ENCODE data around the gene ERV3-1.

ERV3-1 gene

DNA sequence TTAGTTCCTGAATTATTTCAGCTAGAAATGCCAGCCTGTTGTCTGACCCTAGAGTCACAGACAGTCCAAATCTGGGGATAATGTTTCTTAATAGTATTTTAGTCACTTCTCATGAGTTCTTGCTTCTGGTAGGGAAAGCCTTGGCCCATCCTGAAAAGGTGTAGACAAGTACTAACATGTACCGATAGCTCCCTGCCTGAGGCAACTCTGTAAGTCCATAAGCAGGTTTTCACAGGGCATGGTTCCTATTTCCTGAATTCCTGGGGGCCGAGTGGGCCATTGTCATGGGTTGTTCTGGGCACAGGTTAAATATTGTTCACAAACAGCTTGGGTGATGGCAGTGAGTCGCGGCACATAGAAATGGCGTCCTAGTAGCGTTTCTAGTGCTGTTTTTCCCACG is 12.6 kb downstream of the ERV3-1 start:
- H3K36me3 Mint-ChIP-seq (ENCODE audit: low read depth) = peaks cover 98% of the 10 kb centered on the region
- TF ChIP-seq, protein P1, sequence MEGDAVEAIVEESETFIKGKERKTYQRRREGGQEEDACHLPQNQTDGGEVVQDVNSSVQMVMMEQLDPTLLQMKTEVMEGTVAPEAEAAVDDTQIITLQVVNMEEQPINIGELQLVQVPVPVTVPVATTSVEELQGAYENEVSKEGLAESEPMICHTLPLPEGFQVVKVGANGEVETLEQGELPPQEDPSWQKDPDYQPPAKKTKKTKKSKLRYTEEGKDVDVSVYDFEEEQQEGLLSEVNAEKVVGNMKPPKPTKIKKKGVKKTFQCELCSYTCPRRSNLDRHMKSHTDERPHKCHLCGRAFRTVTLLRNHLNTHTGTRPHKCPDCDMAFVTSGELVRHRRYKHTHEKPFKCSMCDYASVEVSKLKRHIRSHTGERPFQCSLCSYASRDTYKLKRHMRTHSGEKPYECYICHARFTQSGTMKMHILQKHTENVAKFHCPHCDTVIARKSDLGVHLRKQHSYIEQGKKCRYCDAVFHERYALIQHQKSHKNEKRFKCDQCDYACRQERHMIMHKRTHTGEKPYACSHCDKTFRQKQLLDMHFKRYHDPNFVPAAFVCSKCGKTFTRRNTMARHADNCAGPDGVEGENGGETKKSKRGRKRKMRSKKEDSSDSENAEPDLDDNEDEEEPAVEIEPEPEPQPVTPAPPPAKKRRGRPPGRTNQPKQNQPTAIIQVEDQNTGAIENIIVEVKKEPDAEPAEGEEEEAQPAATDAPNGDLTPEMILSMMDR (IDR thresholded peaks at IDR 0.05; ENCODE audit: unreplicated experiment in 3 of 3) = no peak
- H3K4me3 Mint-ChIP-seq = no peak overlapping the region
- H3K4me1 Mint-ChIP-seq = no peaks in the 10 kb centered on the region
- peaks cover 3% of the 10 kb centered on the region for H3K27me3 Mint-ChIP-seq (ENCODE audit: low read depth)
- H3K27ac Mint-ChIP-seq = no peak overlapping the region
- H3K9me3 Mint-ChIP-seq = peaks cover 86% of the 10 kb centered on the region

DNA sequence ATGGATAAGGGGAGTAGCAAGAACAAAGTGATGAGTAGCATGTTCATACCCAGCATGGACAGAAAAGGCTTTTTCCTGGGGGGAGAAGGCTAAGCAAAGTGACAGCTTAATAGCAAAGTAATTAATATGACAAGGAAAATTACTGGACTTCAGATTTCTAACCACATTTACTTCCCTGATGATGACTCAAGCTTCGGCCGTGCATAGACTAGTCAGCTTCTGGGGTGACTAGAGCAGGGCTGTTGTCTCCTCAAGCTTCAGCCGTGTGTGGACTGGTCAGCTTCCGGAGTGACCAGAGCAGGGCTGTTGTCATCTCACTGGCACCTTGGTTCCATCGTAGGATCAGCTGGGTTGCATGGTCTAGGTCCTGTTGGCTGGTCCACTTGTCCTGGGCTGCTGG is 13.5 kb downstream of the ERV3-1 start:
- no peaks in the 10 kb centered on the region for H3K4me1 Mint-ChIP-seq
- no peak overlapping the region for H3K4me3 Mint-ChIP-seq
- TF ChIP-seq, protein P1 (IDR thresholded peaks at IDR 0.05; ENCODE audit: unreplicated experiment in 3 of 3) = no peak
- H3K9me3 Mint-ChIP-seq = peaks cover 86% of the 10 kb centered on the region
- peaks cover 98% of the 10 kb centered on the region for H3K36me3 Mint-ChIP-seq (ENCODE audit: low read depth)
- H3K27ac Mint-ChIP-seq = no peak overlapping the region
- peaks cover 3% of the 10 kb centered on the region for H3K27me3 Mint-ChIP-seq (ENCODE audit: low read depth)

DNA sequence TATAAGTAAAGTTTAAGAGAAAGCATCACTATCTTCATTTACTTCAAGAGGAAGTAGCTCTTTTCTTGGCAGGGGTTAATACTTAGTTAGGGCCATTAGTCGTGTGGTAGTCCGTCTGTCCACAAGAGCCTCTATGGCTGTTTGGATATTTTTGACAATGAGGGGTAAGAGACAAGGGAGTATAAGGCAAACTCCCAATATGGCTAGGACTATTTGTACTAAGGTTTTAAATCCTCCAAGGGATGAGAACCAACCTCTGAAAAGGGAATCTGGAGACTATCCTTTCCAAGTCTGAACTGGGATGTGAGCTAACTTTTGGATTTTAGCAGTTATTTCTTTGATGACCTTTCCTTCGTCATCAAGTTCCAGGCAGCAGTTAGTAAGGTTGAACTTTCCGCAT is 15.6 kb downstream of the ERV3-1 start, which contains the start of gene ZNF117:
Gene ZNF117 (minus strand): TSS at position 101 of the 400 bp plus-strand sequence.
- no peak within 1 kb of the TSS for H3K27ac Mint-ChIP-seq
- H3K4me1 Mint-ChIP-seq = no peaks in the 10 kb centered on the region
- H3K4me3 Mint-ChIP-seq = no peak within 1 kb of the TSS
- peaks cover 89% of the 10 kb centered on the region for H3K9me3 Mint-ChIP-seq
- H3K36me3 Mint-ChIP-seq (ENCODE audit: low read depth) = peaks cover 100% of the 10 kb centered on the region
- TF ChIP-seq, protein P1 (IDR thresholded peaks at IDR 0.05; ENCODE audit: unreplicated experiment in 3 of 3) = no peak
- H3K27me3 Mint-ChIP-seq (ENCODE audit: low read depth) = peaks cover 3% of the 10 kb centered on the region

DNA sequence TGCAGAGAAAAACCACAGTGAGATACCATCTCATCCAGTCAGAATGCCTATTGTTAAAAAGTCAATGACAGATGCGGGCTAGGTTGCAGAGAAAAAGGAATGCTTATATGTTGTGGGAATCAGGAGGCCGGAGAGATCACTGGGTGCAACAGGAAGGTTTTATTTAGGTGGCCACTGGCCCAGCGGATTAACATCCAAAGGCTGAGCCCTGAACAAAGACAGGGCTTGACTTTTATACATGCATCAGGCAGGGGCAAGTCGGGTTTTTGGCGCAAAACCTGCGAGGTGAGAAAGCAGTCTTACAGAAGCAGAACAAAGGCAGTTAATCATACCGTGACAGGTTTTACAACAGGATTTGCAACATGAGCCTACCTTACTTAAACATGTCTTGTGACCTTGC is 16.3 kb downstream of the ERV3-1 start:
- TF ChIP-seq, protein P1 (IDR thresholded peaks at IDR 0.05; ENCODE audit: unreplicated experiment in 3 of 3) = no peak
- H3K36me3 Mint-ChIP-seq (ENCODE audit: low read depth) = peaks cover 100% of the 10 kb centered on the region
- peaks cover 3% of the 10 kb centered on the region for H3K27me3 Mint-ChIP-seq (ENCODE audit: low read depth)
- peaks cover 85% of the 10 kb centered on the region for H3K9me3 Mint-ChIP-seq
- H3K27ac Mint-ChIP-seq = no peak overlapping the region
- no peaks in the 10 kb centered on the region for H3K4me1 Mint-ChIP-seq
- H3K4me3 Mint-ChIP-seq = no peak overlapping the region

DNA sequence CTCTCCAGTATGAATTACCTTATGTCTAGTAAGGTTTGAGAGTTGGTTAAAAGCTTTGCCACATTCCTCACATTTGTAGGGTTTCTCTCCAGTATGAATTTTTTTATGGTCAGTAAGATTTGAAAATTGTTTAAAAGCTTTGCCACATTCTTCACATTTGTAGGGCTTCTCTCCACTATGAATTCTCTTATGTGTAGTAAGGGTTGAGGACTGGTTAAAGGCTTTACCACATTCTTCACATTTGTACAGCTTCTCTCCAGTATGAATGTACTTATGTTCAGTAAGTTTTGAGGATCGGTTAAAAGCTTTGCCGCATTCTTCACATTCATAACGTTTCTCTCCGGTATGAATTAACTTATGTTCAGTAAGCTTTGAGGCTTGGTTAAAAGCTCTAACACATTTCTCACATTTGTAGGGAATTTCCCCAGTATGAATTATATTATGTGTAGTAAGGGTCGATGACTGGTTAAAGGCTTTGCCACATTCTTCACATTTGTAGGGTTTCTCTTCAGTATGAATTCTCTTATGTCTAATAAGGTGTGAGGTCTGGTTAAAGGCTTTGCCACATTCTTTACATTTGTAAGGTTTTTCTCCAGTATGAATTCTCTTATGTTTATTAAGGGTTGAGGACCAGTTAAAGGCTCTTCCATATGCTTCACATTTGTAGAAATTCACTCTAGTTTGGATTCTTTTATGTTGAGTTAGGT is 27.8 kb downstream of the ERV3-1 start:
- Mint-ChIP-seq H3K4me1 (no peaks in the 10 kb centered on the region), H3K27me3 (ENCODE audit: low read depth) (no peaks in the 10 kb centered on the region), H3K9me3 (peaks cover 71% of the 10 kb centered on the region), H3K27ac (no peak overlapping the region), H3K36me3 (ENCODE audit: low read depth) (peaks cover 92% of the 10 kb centered on the region), H3K4me3 (no peak overlapping the region)
- TF ChIP-seq, protein P1 (IDR thresholded peaks at IDR 0.05; ENCODE audit: unreplicated experiment in 3 of 3) = no peak

DNA sequence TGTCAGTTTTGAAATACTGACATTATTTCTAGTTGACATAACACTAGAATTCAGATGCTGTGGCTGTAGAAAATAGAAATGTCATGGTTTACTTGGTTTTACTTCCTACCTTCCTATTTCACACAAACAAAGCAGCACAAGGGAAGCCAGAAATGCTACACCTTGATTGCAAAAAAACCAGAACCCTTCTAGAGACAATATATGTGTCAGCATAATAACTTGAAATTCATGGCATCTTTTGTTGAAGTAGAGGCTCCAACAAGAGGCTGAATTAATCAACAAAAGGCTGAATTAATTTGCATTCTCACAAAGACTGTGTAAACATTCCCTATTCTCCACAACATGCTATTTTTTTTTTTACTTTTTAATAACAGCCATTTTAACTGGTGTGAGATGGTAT is 40.9 kb downstream of the ERV3-1 start:
- Mint-ChIP-seq H3K27me3 (ENCODE audit: low read depth) (no peaks in the 10 kb centered on the region), H3K4me1 (no peaks in the 10 kb centered on the region), H3K4me3 (no peak overlapping the region), H3K36me3 (ENCODE audit: low read depth) (peaks cover 20% of the 10 kb centered on the region), H3K27ac (no peak overlapping the region), H3K9me3 (peaks cover 43% of the 10 kb centered on the region)
- TF ChIP-seq, protein P1 (IDR thresholded peaks at IDR 0.05; ENCODE audit: unreplicated experiment in 3 of 3) = no peak
